Posterior vena cava (tissue), 2 donors: ENCODE data around the gene HTR2B. TPM values are rescaled to one million over a fixed set of nuclear protein-coding genes. Genes with fewer than 3 reads are reported as not detected.

Experiments
- DNase-seq: peaks from one replicate; pipeline ENCODE4 v3.0.0-alpha.2; 2020; ENCODE audit warnings: low spot score
- intact Hi-C, 2 donors: fragments of 100-400 bp; cut with DNase I; formaldehyde crosslinking; loops; one replicate each; pipeline versions ENCODE4 v1.14.1 to v1.14.2; 2022 to 2023
- total RNA-seq, 2 donors: library from RNA; stranded (reverse); fragmentation: NEBNext Ultra II Directional; extraction: Animal tissue kit (Norgen Biotek cat#: 25700); gene quantifications; one replicate each; pipeline ENCODE4 v1.2.1, GENCODE V29; 2021
- donor health status: DM: yes; HTN: yes; CAD: no.
- donor health status: DM: yes; HTN: yes; CAD: no.

Gene HTR2B
- total RNA-seq, 2 donors from 2014 or later = 4.9 to 9.4 TPM

- no peak for DNase-seq
- intact Hi-C loops = no loop called here
Observed at GRCh38 chr2:231138699-231139098, 13.9 kb upstream of the HTR2B start.

DNA sequence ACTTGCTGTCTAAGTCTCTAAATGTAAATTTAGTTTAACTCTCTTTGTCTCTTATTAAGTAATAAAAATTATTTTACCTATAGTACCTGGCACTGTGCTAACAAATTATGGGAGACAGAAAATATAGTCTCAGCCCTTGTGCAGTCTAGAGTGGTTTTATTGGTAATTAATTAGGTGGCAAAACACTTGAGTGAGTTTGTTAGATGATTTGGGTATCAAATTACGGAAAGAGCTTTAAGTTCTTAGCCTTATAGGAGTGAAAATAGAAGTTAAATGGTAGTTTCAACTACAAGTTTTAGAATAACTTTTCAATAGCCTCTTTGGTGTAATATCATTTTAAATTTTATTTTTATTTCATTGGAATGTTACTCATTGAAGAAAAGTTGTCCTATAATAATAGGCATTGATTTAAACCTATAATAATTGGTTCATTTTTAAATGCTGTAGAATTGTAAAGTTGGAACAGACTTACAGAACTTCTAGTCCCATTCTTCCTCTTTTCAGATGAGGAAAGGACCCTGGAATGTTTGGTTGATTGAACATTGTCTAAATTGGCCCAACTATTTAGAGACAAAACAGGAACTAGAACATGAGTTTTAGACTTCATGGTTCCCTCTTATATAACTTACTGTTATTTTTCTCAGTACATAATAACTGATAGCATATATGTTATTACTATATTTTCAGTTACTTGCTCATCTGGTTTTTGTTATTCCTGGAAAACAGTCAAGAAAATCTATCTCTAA is 10.2 kb upstream of the HTR2B start:
- intact Hi-C loops = no loop called here
- no peak for DNase-seq

GRCh38 chr2:231133365-231134099 is 8.7 kb upstream of the HTR2B start:
- no peak for DNase-seq
- intact Hi-C loops = no loop called here

GRCh38 chr2:231132129-231132528 is 7.3 kb upstream of the HTR2B start:
- DNase-seq = no peak
- intact Hi-C loops = no loop called here

DNA sequence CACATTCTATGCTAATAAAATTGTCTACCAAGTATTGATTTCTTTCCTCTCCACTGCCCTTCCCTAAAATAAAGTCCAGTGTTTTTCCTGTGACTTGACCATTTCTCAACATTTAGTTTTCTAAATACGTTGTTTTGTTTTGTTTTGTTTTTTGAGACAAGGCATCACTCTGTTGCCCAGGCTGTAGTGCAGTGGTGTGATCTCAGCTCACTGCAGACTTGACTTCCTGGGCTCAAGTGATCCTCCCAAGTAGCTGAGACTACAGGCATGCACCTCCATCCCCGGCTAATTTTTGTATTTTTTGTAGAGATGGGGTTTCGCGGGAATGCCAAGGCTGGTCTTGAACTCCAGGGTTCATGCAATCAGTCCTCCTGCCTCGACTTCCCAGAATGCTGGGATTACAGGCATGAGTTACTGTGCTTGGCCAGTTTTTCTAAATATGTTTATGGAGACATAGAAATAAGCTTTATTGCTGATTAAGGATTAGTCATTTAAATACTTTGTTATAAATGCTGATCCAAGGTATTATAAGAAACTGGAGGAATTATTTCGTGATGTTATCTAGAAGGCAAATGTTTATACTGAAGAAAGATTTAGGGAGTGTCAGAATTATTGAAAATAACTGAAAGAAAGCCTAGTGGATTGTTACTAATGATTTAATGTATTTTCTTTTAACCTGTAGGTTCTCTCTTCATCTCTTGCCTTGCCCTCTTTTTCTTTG is 5.7 kb upstream of the HTR2B start:
- no peak for DNase-seq
- intact Hi-C loops = no loop called here

GRCh38 chr2:231129216-231129615 is 4.4 kb upstream of the HTR2B start:
- intact Hi-C loops = no loop called here
- no peak for DNase-seq

DNA sequence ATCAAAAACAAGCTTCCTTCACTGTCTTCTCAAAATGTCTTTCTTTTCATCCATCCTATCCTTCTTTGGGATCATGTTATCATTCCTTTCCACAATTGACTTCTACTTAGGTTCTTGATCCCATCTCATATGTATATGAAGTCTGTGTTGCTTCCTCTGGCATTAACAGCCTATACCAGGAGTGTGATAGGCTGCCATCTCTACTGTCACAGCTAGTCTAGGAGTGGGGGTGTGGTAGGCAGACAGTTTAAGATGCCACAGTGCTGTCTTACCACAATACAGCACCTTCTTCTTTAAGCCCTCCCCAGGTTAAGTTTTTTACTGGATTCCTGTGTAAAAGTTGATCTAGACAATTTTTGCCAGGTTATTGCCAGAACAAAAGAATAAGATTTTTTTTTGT is 3.7 kb upstream of the HTR2B start:
- intact Hi-C loops = no loop called here
- DNase-seq = no peak

- DNase-seq = no peak
- intact Hi-C loops = no loop called here
Observed at GRCh38 chr2:231127936-231128335, 3.1 kb upstream of the HTR2B start.

DNA sequence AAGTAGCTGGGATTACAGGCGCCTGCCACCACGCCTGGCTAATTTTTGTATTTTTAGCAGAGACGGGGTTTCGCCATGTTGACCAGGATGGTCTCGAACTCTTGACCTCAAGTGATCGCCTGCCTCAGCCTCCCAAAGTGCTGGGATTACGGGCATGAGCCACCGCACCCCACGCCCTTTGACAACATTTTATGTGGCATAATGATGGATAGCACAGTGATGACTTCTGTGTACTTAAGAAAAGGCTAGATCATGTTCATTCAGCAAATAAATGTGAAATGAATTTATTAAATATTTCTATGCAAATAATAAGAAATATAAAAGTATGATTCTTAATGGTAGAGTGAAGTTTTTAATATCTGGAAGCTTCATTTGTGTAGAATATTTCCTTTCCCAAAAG is 2.6 kb upstream of the HTR2B start:
- intact Hi-C loops = no loop called here
- DNase-seq = no peak

DNA sequence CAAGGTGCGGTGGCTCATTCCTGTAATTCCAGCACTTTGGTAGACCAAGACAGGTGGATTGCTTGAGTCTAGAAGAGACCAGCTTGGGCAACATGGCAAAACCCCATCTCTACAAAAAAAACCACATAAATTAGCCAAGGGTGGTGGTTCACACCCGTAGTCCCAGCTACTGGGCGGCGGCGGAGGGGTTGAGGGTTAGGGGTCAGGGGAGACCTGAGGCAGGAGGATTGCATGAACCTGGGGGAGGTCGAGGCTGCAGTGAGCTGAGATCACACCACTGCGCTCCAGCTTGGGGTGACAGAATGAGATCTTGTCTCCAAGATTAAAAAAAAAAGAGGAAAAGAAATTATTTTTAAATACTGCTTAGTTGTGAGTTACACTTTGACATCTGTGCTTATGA is 1.3 kb upstream of the HTR2B start:
- intact Hi-C loops = no loop called here
- no peak for DNase-seq

- intact Hi-C loops = no loop called here
- no peak for DNase-seq
Observed at GRCh38 chr2:231123362-231123898, 1.4 kb downstream of the HTR2B start.

- intact Hi-C loops = no loop called here
Observed at GRCh38 chr2:231118614-231118942, 6.3 kb downstream of the HTR2B start.

GRCh38 chr2:231117922-231118613 is 6.8 kb downstream of the HTR2B start:
- no peak for DNase-seq
- intact Hi-C loops = no loop called here

More at GRCh38 chr2:231118614-231118942, 6.3 kb downstream of the HTR2B start:
- DNase-seq = no peak

DNA sequence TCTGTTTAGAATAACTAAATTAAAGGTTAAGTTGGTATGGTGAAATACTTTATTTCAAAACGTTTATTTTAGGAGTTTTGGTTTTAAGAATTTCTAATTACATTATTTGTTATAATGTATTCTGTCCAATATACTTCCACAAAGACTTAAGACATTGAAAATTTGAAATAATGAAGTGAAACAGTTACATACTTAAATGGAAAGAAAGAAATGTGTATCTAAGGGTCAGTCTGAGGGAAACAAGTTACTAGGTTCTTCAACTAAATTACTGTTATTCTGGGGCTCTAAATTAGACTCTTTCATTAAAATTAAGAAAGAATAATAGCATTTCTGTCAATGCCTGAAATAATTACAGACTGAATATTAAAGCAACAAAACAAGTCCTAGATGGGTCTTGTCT is 7.7 kb downstream of the HTR2B start:
- DNase-seq = no peak
- intact Hi-C loops = no loop called here

DNA sequence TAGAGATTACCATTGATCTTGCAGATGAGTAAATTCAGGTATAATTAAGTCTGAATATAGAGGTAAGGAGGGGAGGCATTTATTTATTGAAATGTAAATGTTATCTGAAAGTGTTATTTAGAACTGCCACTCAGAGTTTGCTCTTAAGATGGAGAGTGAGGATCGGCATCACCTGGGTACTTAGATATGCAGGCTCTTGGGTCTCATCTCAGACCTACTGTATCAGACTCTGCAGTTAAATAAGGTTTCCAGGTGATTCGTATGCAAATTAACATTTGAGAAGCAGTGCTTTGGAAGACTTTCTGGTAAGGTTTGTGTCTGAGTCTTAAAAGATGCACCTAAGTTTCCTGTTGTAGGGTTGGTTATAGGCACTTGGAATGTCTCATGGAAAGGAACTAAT is 9.2 kb downstream of the HTR2B start:
- intact Hi-C loops = no loop called here
- no peak for DNase-seq

DNA sequence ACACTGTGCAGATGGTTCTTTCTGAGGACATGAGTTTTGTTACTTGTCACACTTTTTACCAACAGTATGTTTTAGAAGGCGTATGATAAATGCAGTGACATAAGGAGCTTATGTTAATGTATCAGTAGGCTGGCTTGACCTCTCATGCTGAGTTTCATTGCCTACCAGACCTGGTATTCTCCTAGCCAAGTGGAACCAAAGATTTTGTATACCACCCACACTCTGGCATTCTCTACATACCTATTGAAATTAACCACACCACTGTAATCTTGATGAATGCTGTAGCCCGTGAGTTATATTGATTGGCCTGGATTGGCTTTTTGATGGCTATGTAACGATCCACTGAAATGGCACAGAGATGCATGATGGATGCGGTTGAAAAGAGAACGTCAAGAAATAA is 11.4 kb downstream of the HTR2B start:
- DNase-seq = no peak
- intact Hi-C loops = loop anchor here in 1 of 2 donors (5.0 kb wide), 1 partner anchor 79 kb away; no protein-coding TSS in a partner anchor

DNA sequence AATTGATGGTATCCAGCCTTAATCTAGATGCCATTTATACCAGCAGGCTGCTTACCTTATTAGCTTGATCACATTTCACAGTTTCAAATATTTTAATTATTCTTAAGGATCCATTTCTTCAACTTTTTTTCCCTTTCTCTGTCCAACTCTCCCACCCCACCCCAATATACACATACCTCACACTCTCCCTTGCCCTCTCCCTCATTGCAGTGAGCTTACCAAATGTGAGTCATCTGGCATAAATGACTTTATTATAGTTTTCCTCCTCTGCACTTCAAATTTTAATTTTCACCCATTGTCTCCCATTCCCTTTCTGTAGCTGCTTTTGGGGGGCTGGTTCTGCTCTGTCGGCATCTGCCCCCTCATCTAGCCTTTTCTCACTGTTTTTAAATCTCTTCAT is 12.9 kb downstream of the HTR2B start:
- DNase-seq = no peak
- intact Hi-C loops = loop anchor here in 1 of 2 donors (5.0 kb wide), 1 partner anchor 80 kb away; no protein-coding TSS in a partner anchor

GRCh38 chr2:231110551-231110950 is 14.3 kb downstream of the HTR2B start:
- intact Hi-C loops = loop anchor here in 1 of 2 donors (5.0 kb wide), 1 partner anchor 82 kb away; no protein-coding TSS in a partner anchor
- no peak for DNase-seq

DNA sequence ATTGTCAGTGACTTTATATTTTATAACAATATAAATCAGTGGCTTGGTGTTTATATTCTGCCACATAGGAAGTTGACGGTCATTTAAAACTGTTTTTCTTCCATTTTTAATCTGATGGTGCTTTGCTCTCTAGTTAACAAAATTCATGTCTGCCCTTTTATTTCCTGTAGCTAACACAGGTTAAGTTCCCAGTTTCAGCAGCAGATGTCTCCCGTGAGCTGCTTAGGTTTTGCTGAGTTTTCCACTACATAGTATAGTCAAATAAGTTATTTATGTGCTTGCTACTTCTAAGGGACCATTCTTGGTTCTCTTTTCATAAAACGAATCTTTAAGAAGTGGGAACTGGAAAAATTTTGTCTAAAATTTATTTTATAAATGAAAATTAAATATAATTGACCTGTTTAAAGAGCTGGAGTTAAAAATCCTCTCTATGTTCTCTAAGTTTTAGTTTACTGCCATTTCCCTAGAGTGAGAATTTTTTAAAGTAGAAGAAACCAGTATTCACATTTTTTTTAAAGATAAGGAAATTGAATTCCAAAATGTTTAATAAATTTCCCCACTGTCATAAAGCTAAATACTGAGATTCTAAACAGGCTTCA is 20.6 kb downstream of the HTR2B start:
- intact Hi-C loops = loop anchor here (10.0 kb wide), 2 partner anchors 301 to 311 kb away; no protein-coding TSS in a partner anchor

More for the DNA sequence above, 20.6 kb downstream of the HTR2B start:
- no peak for DNase-seq
